ENCODE data around the gene BMP4. TPM values are rescaled to one million over a fixed set of nuclear protein-coding genes. Genes with fewer than 3 reads are reported as not detected.
A peak's percentile ranks its signal among the peaks of the same experiment; 100 is the strongest.

BMP4 gene
- total RNA-seq, 1 donor from 2014 or later, result 0.41 TPM

GRCh38 chr14:53967606-53968005 lies 11.0 kb upstream of the BMP4 start:
- FAIRE-seq, result no peak
- no peak for DNase-seq (ENCODE audit: low spot score in 2 of 2)

GRCh38 chr14:53964249-53964648 lies 7.6 kb upstream of the BMP4 start:
- no peak for DNase-seq (ENCODE audit: low spot score in 2 of 2)
- no peak for FAIRE-seq

DNA sequence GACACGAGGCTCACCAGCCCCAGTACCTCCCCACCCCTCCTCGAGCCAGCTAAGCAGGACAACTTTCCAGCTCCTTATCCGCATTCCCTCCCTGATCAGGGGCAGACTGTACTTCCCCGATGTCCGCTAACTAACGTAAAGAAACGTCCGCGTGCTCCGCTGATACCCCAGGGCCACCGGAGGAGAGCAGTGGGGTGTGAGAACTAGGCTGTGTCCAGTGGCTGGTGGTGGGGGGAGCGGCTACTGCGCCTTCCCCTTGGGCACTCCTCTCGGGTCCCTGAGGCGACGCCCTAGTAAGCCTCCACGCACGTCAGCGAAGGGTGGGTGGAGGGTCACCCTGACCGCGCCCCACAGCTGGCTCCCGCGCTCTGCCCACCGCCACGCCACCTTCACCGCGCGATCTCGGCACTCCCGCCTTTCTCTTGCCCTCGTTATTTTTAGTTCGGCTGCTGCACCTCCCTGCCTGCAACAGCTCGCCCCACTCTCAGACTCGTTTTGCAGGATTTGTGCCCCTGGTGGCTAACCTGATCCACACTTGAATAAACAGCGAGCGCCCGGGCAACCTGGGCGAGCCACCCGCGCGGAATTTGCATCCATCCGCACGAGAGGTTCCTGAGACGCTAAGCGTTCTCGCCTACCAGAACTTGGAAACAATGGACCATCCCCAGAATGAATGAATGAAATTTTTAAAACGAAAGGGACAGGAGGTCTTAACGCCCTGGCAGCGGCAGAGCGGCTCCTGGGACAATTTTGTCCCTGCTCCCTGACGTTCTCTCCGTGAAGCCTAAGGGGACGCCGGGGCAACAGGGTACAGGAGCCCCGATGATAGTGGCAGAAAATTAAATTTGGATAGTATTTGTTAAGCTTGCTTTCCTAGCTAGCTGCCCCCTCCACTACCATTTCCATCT lies 6.9 kb upstream of the BMP4 start:
- FAIRE-seq (no peak), DNase-seq (ENCODE audit: low spot score in 2 of 2) (no peak)

DNA sequence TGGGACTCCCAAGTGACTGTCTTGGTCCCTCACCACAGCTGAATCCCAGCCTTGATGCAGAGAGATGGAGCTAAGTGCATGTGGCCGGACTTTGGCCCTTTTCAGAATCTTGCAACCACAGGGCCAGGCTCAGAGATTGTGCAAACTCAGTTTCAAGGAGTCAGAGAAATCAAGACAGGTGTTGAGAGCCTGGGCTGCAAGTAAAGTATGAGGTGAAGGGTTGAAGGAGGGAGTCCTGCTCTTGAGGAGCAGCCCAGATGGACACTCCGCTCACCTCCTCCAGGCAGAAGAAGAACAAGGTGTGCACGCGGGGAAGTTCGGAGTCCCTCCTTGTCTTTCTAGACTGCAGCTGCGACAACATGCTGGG lies 6.3 kb upstream of the BMP4 start:
- DNase-seq (ENCODE audit: low spot score in 2 of 2) (no peak), FAIRE-seq (no peak)

- DNase-seq (ENCODE audit: low spot score in 2 of 2) (no peak), FAIRE-seq (no peak)
Observed at GRCh38 chr14:53958628-53959027, 2.0 kb upstream of the BMP4 start.

DNA sequence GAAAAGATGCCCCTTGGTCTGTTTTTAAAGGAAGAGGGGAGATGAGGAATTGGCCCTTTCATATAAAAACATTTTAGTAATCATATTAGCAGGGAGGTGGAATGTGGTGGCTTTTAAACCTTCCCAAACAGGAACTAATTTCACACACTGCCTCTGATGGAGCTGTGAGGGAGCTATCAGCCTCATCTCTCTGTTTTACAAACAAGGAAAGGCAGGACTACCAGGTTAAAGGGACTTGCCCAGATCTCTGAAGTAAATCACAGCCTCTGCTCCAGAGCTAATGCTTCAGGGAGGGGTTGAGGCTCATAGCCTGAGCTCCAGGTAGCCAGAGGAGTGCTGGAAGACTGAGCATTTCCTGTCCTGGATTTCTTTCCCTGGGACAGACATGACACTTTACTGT lies 1.1 kb upstream of the BMP4 start:
- FAIRE-seq (no peak), DNase-seq (ENCODE audit: low spot score in 2 of 2) (no peak)

DNA sequence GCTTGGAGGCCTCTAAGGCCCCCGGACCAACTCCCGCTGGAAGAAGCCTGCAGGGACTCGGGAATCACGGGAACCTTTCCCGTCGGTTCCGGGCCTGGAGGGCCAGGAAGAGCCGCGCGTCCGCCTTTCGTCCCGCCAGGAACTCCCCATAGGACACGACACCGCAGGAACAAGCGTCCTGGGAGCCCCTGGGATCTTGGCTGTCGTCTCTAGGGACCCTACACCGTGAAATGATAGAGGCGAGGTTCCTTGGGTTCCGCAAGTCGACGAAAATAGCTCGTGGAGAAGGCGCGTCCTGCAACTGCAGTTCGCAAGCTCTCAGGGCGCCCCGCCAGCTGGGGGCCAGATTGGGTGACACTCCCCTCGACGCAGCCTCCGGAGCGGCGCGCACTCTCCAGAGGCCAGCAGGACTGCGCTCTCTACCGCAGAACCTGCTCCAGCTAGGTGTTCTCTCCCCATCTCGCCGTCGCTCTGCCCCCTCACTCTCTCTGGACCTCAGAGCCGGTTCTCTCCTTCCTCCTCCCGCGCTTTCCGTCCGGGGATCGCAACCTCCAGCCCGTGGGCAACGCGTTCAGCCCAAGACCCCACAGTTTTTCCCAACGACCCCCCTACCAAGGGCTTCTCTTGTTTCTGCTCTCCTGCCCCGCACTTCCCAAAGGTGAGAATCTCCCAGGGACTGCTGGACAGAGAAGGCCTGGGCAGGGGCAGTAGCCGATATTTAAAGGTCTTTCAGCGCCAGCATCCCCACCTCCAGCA lies 776 bp downstream of the BMP4 start:
- FAIRE-seq, result no peak
- no peak for DNase-seq (ENCODE audit: low spot score in 2 of 2)

DNA sequence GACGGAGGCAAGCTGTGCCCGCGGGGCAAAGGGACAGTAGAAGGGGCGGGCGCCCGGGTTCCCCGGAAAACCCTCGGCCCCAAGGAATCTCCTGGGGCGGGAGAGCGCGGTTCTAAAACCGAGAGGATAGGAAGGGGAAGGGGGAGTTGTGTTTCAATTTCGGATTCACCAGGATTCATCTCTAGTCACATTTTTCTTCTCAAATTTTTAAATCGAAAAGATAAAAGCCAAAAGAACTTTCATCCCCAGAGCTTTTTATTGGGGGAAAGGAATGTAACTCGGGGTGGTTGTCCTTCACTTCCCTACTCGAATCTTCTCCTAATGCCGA lies 1.4 kb downstream of the BMP4 start:
- FAIRE-seq, result no peak

GRCh38 chr14:53954551-53955228 lies 1.9 kb downstream of the BMP4 start:
- FAIRE-seq (no peak), DNase-seq (ENCODE audit: low spot score in 2 of 2) (no peak)

More for the DNA sequence above, 1.4 kb downstream of the BMP4 start:
- DNase-seq (ENCODE audit: low spot score in 2 of 2), result no peak

DNA sequence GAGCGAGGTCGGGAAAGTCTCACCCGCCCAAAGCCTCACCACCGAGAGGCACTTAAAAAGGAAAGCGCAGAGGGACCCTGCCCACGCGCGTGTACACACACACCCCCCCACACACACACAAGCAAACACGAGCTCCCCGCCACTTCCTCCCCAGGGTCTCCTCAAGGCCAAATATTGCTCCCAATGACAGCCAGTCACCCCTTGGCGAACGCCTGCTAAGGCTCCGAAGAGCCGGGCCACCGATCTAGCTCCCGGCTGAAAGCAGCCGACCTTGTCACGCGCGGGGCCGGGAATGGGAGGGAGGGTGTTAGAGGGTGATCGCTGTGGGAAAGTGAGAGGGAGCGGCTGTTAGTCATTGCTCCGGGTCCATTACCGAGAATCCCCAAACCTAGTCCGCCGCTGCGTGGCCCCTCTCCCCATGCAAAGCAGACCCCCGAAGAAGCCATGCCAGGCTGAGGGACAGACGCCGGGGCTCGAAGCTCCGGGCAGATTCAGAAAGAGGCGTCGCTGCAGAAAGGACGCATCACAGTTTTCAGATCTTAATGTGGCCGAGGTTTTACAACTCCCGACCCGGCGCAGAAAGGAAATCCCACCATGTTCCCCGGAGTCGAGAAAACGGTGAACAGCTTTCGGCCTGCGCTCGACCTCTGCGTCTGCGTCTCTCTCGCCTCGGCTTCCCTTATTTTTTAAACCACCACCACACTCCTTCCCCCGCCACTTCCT lies 2.6 kb downstream of the BMP4 start:
- FAIRE-seq (no peak), DNase-seq (ENCODE audit: low spot score in 2 of 2) (no peak)

DNA sequence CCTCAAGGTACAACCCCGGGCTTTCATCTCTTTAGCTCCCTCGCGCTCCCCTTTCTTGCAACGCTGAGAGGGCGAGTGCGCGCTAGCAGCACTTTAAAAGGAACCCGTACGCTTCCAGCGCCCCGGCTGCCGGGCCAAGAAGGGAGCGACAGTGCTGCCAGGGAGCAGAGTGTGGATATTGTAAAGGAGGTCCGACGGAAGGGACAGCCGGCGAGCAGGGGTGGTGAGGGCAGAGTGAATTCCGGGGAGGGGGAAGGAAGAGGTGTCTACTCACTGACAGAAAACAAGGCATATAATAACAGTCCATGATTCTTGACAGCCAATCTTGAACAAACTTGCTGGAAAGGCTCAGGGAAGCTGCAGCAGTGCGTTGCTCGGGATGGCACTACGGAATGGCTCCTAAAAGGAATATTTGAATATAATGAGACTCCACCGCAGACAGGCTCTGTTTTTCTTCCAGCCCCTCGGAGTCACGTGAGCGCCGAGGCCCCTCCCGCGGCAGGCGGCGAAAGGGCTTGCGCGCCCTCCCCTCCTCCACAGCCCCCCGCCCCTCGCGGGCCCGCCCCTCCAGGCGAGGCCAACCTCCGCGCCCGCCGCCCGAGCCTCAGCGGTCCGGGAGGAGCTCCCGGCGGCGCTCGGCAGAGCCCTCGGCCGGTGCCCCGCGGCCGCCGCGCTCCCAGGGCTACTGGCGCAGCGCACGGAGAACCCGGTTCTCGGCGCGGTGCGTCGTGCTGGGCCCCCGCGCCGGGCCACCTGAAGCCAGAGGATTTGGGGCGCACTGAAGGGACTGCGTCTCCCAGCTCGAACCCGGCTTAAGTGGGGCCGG lies 3.4 kb downstream of the BMP4 start:
- FAIRE-seq, result no peak
- peak; percentile 75 to 79 for DNase-seq (ENCODE audit: low spot score in 2 of 2)

DNA sequence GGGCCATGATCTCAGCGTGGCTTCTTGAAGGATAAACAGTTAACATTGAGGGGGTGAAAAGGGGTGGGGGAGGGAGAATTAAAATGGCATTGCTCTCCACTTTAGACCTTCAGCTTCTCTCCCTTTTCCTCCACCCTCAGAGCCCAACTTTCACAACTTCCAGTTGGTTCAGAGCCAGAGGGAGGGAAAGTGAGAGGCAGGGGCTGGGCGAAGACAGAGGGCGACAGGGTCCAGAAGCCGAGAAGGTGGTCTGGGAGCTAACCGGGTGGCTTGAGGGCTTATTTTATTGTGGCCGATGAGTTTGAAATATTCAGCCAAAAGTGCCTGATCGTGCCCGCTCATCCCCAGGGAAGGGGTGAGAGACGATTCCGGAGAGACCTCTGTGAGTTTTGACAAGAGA lies 4.1 kb downstream of the BMP4 start:
- FAIRE-seq (no peak), DNase-seq (ENCODE audit: low spot score in 2 of 2) (no peak)

DNA sequence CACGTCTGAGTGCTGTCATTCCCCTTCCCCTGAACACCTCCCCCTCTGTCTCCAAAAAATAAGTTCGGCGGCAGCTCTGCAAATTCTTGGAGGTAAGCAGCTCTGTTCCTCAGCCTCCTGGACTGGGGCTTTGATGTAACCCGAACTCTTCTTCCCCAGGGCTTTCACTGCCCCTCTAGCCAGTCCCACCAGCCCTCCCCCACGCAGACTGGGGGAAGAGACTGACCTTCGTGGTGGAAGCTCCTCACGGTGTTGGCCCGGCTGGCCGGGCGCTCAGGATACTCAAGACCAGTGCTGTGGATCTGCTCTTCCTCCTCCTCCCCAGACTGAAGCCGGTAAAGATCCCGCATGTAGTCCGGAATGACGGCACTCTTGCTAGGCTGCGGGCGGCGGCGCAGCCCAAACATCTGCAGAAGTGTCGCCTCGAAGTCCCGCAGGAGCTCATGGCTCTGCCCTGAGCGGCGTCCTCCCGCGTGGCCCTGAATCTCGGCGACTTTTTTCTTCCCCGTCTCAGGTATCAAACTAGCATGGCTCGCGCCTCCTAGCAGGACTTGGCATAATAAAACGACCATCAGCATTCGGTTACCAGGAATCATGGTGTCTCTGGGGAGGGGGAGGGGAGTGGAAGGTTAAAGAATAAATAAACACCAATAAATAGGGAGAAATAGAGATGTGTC lies 4.9 kb downstream of the BMP4 start:
- DNase-seq (ENCODE audit: low spot score in 2 of 2), result no peak
- no peak for FAIRE-seq

GRCh38 chr14:53951243-53951626 lies 5.4 kb downstream of the BMP4 start:
- FAIRE-seq (no peak), DNase-seq (ENCODE audit: low spot score in 2 of 2) (no peak)

- FAIRE-seq (no peak), DNase-seq (ENCODE audit: low spot score in 2 of 2) (no peak)
Observed at GRCh38 chr14:53950031-53950793, 6.4 kb downstream of the BMP4 start.

DNA sequence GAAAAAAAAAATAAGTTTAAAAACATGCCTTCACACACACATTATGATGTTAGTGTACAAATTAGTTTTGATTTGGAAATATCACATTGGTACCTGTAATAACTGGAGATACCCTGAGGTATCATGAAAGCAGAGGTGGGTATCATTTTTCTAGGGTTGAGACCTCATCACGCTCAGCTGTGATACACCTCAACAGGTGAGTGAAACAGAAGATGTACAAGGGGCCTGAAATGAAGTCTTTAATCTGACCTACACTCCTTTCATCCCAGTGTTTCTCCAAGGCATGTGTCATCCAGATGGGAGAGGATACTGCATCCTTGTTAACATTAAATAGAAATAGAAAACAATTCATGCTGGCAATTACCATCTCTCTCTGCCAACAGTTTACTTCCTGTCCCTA lies 7.4 kb downstream of the BMP4 start:
- DNase-seq (ENCODE audit: low spot score in 2 of 2) (no peak), FAIRE-seq (no peak)

DNA sequence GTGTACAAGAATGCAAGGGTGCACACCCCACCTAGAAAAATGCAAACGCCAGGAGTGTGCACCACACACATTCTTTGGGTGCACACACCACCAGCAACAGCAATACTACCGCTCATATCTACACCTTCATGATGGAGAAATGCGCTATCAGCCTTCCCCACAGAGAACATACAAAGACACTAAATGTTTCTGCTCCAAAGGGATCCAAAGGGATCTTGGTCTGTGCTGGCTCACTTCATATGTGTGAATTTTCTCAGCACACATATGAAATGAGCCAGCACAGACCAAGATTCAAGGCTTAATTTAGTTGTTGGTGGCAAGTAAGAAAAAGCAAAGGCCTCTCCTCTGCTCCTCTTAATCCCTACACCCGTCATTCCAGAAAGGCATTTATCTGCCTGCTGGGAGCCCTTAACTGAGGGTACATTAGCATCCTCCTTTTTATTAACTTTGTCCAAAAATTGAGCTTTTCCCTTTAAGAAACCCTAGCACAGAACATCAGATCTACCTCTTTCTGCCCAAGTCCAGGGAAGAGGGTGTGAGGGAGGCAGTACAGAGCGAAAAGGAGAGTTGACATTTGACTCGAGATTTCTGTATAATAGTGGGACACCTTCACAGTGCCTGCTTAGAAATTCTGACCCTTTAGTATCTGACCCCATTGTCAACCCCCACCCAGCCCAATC lies 8.3 kb downstream of the BMP4 start:
- FAIRE-seq (no peak), DNase-seq (ENCODE audit: low spot score in 2 of 2) (no peak)

Data from frontal cortex (tissue), 4 donors.